Fibroblast of lung (primary cell): ENCODE measurements around the gene CCDC142. TPM values are rescaled to one million over a fixed set of nuclear protein-coding genes. Genes with fewer than 3 reads are reported as not detected.
A peak's percentile ranks its signal among the peaks of the same experiment; 100 is the strongest.

ENCODE experiments used
- DNase-seq, 2 donors: peaks; one replicate each; pipeline versions ENCODE4 v3.0.0 to v3.0.0-alpha.2; 2010; ENCODE audit warnings: low read depth in 2 of 2
- H2AFZ ChIP-seq: 2 replicates; pipeline ENCODE4 v1.5.1; 2012; ENCODE audit warnings: low read length, control low read depth, inconsistent platforms
- H3K27ac ChIP-seq: 2 replicates; pipeline ENCODE4 v1.5.1; 2011; ENCODE audit warnings: low read length, control low read depth; ENCODE audit not compliant: insufficient read depth
- H3K27me3 ChIP-seq: 2 replicates; pipeline ENCODE4 v1.5.1; 2011; ENCODE audit warnings: mild to moderate bottlenecking, low read length; ENCODE audit not compliant: control insufficient read depth, insufficient read depth
- H3K36me3 ChIP-seq: 2 replicates; pipeline ENCODE4 v1.5.1; 2011; ENCODE audit warnings: low read length; ENCODE audit not compliant: control insufficient read depth, insufficient read depth
- H3K4me1 ChIP-seq: 2 replicates; pipeline ENCODE4 v1.5.1; 2011; ENCODE audit warnings: low read length; ENCODE audit not compliant: control insufficient read depth, insufficient read depth; ENCODE audit errors: extremely low read depth
- H3K4me2 ChIP-seq: 2 replicates; pipeline ENCODE4 v1.5.1; 2011; ENCODE audit warnings: low read length, control low read depth; ENCODE audit not compliant: insufficient read depth; ENCODE audit errors: extremely low read depth
- H3K4me3 ChIP-seq, 4 experiments: fragments of 200-600 bp in 1 of 4; sonication (generic) in 1 of 4; replicated peaks in 1 of 4; 2 replicates each; pipeline ENCODE4 v1.5.1; 2011 to 2016; ENCODE audit warnings: low read length in 4 of 4, low read depth in 3 of 4, mild to moderate bottlenecking in 3 of 4, control low read depth in 2 of 4, inconsistent platforms in 1 of 4, mixed read lengths in 1 of 4; ENCODE audit not compliant: insufficient read depth in 1 of 4; ENCODE audit errors: control extremely low read depth in 1 of 4
- H3K79me2 ChIP-seq: 2 replicates; pipeline ENCODE4 v1.5.1; 2012; ENCODE audit warnings: mild to moderate bottlenecking, low read length, inconsistent platforms; ENCODE audit not compliant: control insufficient read depth, insufficient read depth
- H3K9ac ChIP-seq: 2 replicates; pipeline ENCODE4 v1.5.1; 2011; ENCODE audit warnings: mild to moderate bottlenecking, low read length, control low read depth; ENCODE audit not compliant: insufficient read depth
- H3K9me3 ChIP-seq: 2 replicates; pipeline ENCODE4 v1.5.1; 2012; ENCODE audit warnings: low read depth, low read length; ENCODE audit not compliant: control insufficient read depth, insufficient read depth
- H4K20me1 ChIP-seq: 2 replicates; pipeline ENCODE4 v1.5.1; 2011; ENCODE audit warnings: low read length; ENCODE audit not compliant: control insufficient read depth, insufficient read depth; ENCODE audit errors: extremely low read depth
- CTCF ChIP-seq, 2 donors: IDR thresholded peaks in 1 of 2; conservative IDR thresholded peaks in 1 of 2; 1 replicate in 1 of 2; 2 replicates in 1 of 2; pipeline ENCODE4 v1.5.1; 2011 to 2012; ENCODE audit warnings: low read length in 2 of 2, control low read depth in 1 of 2, inconsistent platforms in 1 of 2, low read depth in 1 of 2, mild to moderate bottlenecking in 1 of 2
- EZH2 ChIP-seq: IDR thresholded peaks from 2 replicates; pipeline ENCODE4 v1.5.1; 2012; ENCODE audit warnings: low read length, control low read depth, mild to moderate bottlenecking; ENCODE audit errors: missing control alignments
- polyA plus RNA-seq, 2 donors: library from polyadenylated mRNA; depleted of rRNA in 1 of 2; stranded (reverse) in 1 of 2; unstranded in 1 of 2; fragments of >200 nt; gene quantifications; 2 replicates each; pipeline ENCODE4 v1.2.1, GENCODE V29; 2011 to 2012; ENCODE audit warnings: missing spikeins in 1 of 2
- total RNA-seq: library from RNA; depleted of rRNA; stranded (reverse); fragments of >200 nt; gene quantifications from 2 replicates; pipeline ENCODE4 v1.2.1, GENCODE V29; 2014

Gene CCDC142
- total and polyA plus RNA-seq, 2 donors (not counting 1 experiment from before 2014, with no cell fraction given): 3.8 to 21.3 TPM

DNA sequence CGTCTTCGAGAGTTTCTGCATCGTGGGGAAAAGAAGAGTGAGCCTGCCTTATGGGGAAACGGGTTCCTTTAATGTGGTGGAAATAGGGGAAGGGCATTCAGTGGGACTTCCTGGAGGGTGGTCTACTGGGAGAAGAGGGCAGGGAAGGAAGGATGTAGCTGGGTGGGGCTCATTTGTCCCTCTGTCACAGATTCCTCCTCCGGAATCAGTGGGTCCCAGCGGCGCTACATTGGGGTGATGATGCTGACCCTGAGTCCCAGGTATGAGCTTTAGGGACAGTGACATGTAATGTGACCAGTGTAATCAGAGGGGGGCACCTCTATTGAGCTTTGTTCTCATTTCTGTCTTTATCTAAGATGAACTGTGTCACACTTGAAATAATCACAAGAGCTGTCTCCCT, 48.9 kb upstream of the CCDC142 start:
- Histone ChIP-seq H3K79me2 (peaks cover 25% of the 10 kb centered on the region), H3K4me3 (peak overlapping the region in 1 of 4 experiments; percentile 97), H3K9me3 (no peaks in the 10 kb centered on the region), H3K36me3 (peaks cover 19% of the 10 kb centered on the region), H3K27ac (no peak overlapping the region), H3K4me2 (no peak overlapping the region), H3K9ac (no peak overlapping the region), H3K4me1 (peaks cover 7% of the 10 kb centered on the region), H2AFZ (no peak overlapping the region), H4K20me1 (no peaks in the 10 kb centered on the region), H3K27me3 (no peaks in the 10 kb centered on the region)
- DNase-seq: no peak
- TF ChIP-seq CTCF (conservative IDR thresholded peaks at IDR 0.05 in 1 of 2, IDR thresholded peaks at IDR 0.05 in 1 of 2; ENCODE audit: low read depth in 1 of 2, low read length in 2 of 2): no peak

DNA sequence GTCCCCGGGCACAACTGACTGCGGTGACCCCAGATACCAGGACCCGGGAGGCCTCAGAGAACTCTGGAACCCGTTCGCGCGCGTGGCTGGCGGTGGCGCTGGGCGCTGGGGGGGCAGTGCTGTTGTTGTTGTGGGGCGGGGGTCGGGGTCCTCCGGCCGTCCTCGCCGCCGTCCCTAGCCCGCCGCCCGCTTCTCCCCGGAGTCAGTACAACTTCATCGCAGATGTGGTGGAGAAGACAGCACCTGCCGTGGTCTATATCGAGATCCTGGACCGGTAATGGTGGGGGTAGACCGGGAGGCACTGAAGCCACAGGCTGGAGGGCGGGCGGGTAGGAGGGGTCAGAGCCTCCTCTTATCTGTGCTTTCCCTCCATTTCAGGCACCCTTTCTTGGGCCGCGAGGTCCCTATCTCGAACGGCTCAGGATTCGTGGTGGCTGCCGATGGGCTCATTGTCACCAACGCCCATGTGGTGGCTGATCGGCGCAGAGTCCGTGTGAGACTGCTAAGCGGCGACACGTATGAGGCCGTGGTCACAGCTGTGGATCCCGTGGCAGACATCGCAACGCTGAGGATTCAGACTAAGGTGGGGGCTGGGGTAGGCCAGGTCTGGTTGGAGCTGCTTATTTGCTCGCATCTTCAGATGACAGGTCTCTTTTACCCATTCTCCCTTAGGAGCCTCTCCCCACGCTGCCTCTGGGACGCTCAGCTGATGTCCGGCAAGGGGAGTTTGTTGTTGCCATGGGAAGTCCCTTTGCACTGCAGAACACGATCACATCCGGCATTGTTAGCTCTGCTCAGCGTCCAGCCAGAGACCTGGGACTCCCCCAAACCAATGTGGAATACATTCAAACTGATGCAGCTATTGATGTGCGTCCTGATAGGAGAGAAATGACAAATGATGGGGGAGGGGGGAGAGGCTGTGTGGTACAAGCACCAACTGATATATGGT, 47.7 kb upstream of the CCDC142 start:
- peak in 1 of 2 donors; percentile 41 for DNase-seq
- H3K79me2 ChIP-seq: peaks cover 25% of the 10 kb centered on the region

More for the DNA sequence above, 47.7 kb upstream of the CCDC142 start:
- Histone ChIP-seq H3K4me1 (peaks cover 7% of the 10 kb centered on the region), H3K9me3 (no peaks in the 10 kb centered on the region), H3K27ac (peak overlapping the region; percentile 63), H3K36me3 (peaks cover 23% of the 10 kb centered on the region), H3K9ac (peak overlapping the region; percentile 72), H3K4me2 (peak overlapping the region; percentile 95), H2AFZ (peak overlapping the region; percentile 68), H3K4me3 (peak overlapping the region; percentile 72 to 97 (median 78)), H3K27me3 (no peaks in the 10 kb centered on the region), H4K20me1 (no peaks in the 10 kb centered on the region)
- TF ChIP-seq EZH2 (no peak), CTCF (conservative IDR thresholded peaks at IDR 0.05 in 1 of 2, IDR thresholded peaks at IDR 0.05 in 1 of 2; ENCODE audit: low read depth in 1 of 2, low read length in 2 of 2) (no peak)
